Measurements from ENCODE around the gene SRPK1.

- TF ChIP-seq CTCF (IDR thresholded peaks at IDR 0.05 in 4 of 5, conservative IDR thresholded peaks at IDR 0.05 in 1 of 5): no peak
- no peak for TF ChIP-seq POLR2A (IDR thresholded peaks at IDR 0.05)
Measured at GRCh38 chr6:35942355-35942754, 21.5 kb upstream of the SRPK1 start.

Data from gastrocnemius medialis (tissue), 4 donors.